ENCODE results near the gene PRKD1.

The PRKD1 gene

DNA sequence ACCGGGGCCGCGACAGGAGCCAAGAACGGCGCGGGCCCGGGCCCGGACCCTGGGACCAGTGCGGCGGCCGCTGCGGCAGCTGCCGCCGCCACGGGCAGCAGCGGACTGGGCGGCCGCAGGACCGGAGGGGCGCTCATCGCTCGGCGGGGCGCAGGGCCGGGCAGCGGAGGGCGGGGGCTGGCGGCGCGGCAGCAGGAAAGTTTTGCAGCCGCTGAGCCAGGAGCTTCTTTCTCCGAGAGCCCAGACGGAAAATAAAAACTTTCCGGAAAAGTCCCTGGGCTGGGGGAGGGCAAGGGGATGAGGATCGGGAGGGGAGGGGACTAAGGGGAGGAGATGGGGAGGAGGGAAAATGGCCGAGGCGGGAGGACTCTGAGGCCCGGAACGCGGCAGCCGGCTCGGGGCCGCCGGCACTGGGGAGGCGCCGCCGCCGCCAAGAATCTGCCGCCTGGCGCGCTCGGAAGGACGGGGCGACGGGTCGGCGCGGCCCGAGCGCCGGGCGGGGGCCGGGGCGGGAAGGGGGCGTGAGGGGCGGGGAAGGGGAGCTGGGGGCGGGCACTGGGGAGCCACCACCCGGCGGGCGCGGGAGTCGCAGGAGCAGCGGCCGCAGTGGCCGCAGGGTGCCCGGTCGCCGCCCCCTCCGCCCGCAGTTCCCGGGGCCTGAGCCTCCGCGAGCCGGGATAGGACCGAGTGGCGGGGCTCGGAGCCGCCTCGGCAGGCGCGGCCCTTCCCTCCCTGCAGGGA lies at the start of gene PRKD1:
TSS of gene PRKD1 (minus strand) at position 472 of the 741 bp plus-strand sequence.
- DNase-seq (ENCODE audit: low read depth), result peak; percentile 37
- TF ChIP-seq, protein P1, sequence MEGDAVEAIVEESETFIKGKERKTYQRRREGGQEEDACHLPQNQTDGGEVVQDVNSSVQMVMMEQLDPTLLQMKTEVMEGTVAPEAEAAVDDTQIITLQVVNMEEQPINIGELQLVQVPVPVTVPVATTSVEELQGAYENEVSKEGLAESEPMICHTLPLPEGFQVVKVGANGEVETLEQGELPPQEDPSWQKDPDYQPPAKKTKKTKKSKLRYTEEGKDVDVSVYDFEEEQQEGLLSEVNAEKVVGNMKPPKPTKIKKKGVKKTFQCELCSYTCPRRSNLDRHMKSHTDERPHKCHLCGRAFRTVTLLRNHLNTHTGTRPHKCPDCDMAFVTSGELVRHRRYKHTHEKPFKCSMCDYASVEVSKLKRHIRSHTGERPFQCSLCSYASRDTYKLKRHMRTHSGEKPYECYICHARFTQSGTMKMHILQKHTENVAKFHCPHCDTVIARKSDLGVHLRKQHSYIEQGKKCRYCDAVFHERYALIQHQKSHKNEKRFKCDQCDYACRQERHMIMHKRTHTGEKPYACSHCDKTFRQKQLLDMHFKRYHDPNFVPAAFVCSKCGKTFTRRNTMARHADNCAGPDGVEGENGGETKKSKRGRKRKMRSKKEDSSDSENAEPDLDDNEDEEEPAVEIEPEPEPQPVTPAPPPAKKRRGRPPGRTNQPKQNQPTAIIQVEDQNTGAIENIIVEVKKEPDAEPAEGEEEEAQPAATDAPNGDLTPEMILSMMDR (IDR thresholded peaks at IDR 0.05; ENCODE audit: low read depth, low read length, missing control alignments), result no peak
- in situ Hi-C loops (cut with HindIII; ENCODE audit: low sequenced_read_pairs), result no loop called here
- H3K4me3 ChIP-seq (ENCODE audit: low read depth, low read length), result peak within 1 kb of the TSS; percentile 89

DNA sequence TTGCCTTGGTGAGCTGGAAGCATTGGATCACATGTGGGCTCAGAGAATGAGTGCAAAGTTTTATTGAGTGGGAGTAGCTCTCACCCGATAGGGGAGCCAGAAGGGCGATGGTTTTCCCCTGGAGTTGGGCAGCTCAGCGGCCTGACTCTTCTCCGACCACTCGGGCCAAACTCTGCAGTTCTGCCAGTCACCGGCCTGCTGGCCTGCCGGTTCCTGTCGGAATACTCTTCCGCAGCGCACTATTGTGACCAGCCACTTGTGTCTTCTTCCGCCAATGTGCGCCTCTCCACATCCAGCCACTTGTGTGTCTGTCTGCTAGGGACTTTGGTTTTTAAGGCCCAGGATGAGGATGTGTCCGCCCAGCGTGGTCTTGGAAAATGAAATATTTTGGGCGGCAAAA lies 43.5 kb upstream of the PRKD1 start:
- no peak for DNase-seq (ENCODE audit: low read depth)
- no peak overlapping the region for H3K4me3 ChIP-seq (ENCODE audit: low read depth, low read length)
- in situ Hi-C loops (cut with HindIII; ENCODE audit: low sequenced_read_pairs), result no loop called here
- TF ChIP-seq, protein P1 (IDR thresholded peaks at IDR 0.05; ENCODE audit: low read depth, low read length, missing control alignments), result no peak

- no peak for DNase-seq (ENCODE audit: low read depth)
- TF ChIP-seq, protein P1 (IDR thresholded peaks at IDR 0.05; ENCODE audit: low read depth, low read length, missing control alignments), result no peak
- H3K4me3 ChIP-seq (ENCODE audit: low read depth, low read length), result no peak overlapping the region
- in situ Hi-C loops (cut with HindIII; ENCODE audit: low sequenced_read_pairs), result no loop called here
Observed at GRCh38 chr14:29955087-29955486, 27.4 kb upstream of the PRKD1 start.

GRCh38 chr14:29953501-29953900 lies 25.9 kb upstream of the PRKD1 start:
- DNase-seq (ENCODE audit: low read depth), result no peak
- TF ChIP-seq, protein P1 (IDR thresholded peaks at IDR 0.05; ENCODE audit: low read depth, low read length, missing control alignments), result no peak
- no peak overlapping the region for H3K4me3 ChIP-seq (ENCODE audit: low read depth, low read length)
- in situ Hi-C loops (cut with HindIII; ENCODE audit: low sequenced_read_pairs), result no loop called here

DNA sequence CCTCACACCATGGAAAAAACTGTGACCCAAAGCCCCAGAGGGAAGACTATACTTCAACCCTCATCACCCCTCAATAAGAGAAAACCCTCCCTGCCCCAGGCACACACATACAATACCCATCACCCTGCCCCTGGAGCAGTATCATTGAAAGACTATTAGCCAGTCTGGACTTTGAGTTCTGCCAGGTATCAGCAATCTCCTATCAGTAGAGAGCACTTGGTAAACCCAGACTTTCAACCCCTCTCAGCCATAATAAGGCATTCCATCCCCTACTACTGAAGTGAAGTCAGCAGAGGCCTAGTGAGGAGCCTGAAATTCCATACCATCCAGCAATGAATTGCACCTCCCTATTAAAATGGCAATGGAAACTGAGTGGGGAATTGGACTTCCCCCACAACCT lies 16.4 kb upstream of the PRKD1 start:
- TF ChIP-seq, protein P1 (IDR thresholded peaks at IDR 0.05; ENCODE audit: low read depth, low read length, missing control alignments), result no peak
- in situ Hi-C loops (cut with HindIII; ENCODE audit: low sequenced_read_pairs), result no loop called here
- no peak overlapping the region for H3K4me3 ChIP-seq (ENCODE audit: low read depth, low read length)
- no peak for DNase-seq (ENCODE audit: low read depth)

- no peak overlapping the region for H3K4me3 ChIP-seq (ENCODE audit: low read depth, low read length)
- TF ChIP-seq, protein P1 (IDR thresholded peaks at IDR 0.05; ENCODE audit: low read depth, low read length, missing control alignments), result no peak
- DNase-seq (ENCODE audit: low read depth), result no peak
- in situ Hi-C loops (cut with HindIII; ENCODE audit: low sequenced_read_pairs), result no loop called here
Observed at GRCh38 chr14:29941401-29941800, 13.8 kb upstream of the PRKD1 start.
